Measurements from ENCODE around the gene OR51V1. TPM values are rescaled to one million over a fixed set of nuclear protein-coding genes. Genes with fewer than 3 reads are reported as not detected.

The OR51V1 gene
- total and polyA plus RNA-seq, 8 donors, result not detected

GRCh38 chr11:5227681-5228080 is 27.2 kb upstream of the OR51V1 start:
- Histone ChIP-seq H3K27ac (no peak overlapping the region), H3K9me3 (no peaks in the 10 kb centered on the region), H3K27me3 (no peaks in the 10 kb centered on the region), H3K36me3 (no peaks in the 10 kb centered on the region), H3K4me3 (no peak overlapping the region), H3K4me1 (no peaks in the 10 kb centered on the region)
- TF ChIP-seq POLR2A (IDR thresholded peaks at IDR 0.05), result no peak
- TF ChIP-seq EP300 (IDR thresholded peaks at IDR 0.05), result no peak
- no peak for TF ChIP-seq POLR2AphosphoS5 (IDR thresholded peaks at IDR 0.05)
- TF ChIP-seq, protein P1, sequence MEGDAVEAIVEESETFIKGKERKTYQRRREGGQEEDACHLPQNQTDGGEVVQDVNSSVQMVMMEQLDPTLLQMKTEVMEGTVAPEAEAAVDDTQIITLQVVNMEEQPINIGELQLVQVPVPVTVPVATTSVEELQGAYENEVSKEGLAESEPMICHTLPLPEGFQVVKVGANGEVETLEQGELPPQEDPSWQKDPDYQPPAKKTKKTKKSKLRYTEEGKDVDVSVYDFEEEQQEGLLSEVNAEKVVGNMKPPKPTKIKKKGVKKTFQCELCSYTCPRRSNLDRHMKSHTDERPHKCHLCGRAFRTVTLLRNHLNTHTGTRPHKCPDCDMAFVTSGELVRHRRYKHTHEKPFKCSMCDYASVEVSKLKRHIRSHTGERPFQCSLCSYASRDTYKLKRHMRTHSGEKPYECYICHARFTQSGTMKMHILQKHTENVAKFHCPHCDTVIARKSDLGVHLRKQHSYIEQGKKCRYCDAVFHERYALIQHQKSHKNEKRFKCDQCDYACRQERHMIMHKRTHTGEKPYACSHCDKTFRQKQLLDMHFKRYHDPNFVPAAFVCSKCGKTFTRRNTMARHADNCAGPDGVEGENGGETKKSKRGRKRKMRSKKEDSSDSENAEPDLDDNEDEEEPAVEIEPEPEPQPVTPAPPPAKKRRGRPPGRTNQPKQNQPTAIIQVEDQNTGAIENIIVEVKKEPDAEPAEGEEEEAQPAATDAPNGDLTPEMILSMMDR (IDR thresholded peaks at IDR 0.05), result no peak
- no peak for DNase-seq
- 39 to 52% (median 45%) methylated on average over 1 of the region's 1 CpG for WGBS, 5 donors
- intact Hi-C loops (cut with DNase I; ENCODE audit: low total_unique reads), result no loop called here

DNA sequence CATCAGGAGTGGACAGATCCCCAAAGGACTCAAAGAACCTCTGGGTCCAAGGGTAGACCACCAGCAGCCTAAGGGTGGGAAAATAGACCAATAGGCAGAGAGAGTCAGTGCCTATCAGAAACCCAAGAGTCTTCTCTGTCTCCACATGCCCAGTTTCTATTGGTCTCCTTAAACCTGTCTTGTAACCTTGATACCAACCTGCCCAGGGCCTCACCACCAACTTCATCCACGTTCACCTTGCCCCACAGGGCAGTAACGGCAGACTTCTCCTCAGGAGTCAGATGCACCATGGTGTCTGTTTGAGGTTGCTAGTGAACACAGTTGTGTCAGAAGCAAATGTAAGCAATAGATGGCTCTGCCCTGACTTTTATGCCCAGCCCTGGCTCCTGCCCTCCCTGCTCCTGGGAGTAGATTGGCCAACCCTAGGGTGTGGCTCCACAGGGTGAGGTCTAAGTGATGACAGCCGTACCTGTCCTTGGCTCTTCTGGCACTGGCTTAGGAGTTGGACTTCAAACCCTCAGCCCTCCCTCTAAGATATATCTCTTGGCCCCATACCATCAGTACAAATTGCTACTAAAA is 26.3 kb upstream of the OR51V1 start, which contains the start of gene HBB:
Gene HBB, minus strand, starts transcription at position 340 of the 579 bp plus-strand sequence. Its CDS starts 50 bp downstream, at position 290.
- intact Hi-C loops (cut with DNase I; ENCODE audit: low total_unique reads), result no loop called here
- Histone ChIP-seq H3K9me3 (no peaks in the 10 kb centered on the region), H3K27ac (no peak within 1 kb of the TSS), H3K4me1 (no peaks in the 10 kb centered on the region), H3K36me3 (no peaks in the 10 kb centered on the region), H3K27me3 (no peaks in the 10 kb centered on the region), H3K4me3 (no peak within 1 kb of the TSS)
- 70 to 85% (median 78%) methylated on average over 3 of the region's 3 CpGs for WGBS, 5 donors
- DNase-seq, result no peak
- no peak for TF ChIP-seq POLR2AphosphoS5 (IDR thresholded peaks at IDR 0.05)
- TF ChIP-seq, protein P1 (IDR thresholded peaks at IDR 0.05), result no peak
- no peak for TF ChIP-seq EP300 (IDR thresholded peaks at IDR 0.05)
- no peak for TF ChIP-seq POLR2A (IDR thresholded peaks at IDR 0.05)

DNA sequence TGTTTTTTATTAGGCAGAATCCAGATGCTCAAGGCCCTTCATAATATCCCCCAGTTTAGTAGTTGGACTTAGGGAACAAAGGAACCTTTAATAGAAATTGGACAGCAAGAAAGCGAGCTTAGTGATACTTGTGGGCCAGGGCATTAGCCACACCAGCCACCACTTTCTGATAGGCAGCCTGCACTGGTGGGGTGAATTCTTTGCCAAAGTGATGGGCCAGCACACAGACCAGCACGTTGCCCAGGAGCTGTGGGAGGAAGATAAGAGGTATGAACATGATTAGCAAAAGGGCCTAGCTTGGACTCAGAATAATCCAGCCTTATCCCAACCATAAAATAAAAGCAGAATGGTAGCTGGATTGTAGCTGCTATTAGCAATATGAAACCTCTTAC is 25.0 kb upstream of the OR51V1 start:
- no peak overlapping the region for H3K4me3 ChIP-seq
- H3K27ac ChIP-seq, result no peak overlapping the region
- no peaks in the 10 kb centered on the region for H3K27me3 ChIP-seq
- WGBS, 5 donors, result 48 to 59% (median 54%) methylated on average over 2 of the region's 2 CpGs
- TF ChIP-seq POLR2AphosphoS5 (IDR thresholded peaks at IDR 0.05) (no peak), EP300 (IDR thresholded peaks at IDR 0.05) (no peak), POLR2A (IDR thresholded peaks at IDR 0.05) (no peak)
- TF ChIP-seq, protein P1 (IDR thresholded peaks at IDR 0.05), result no peak
- no peaks in the 10 kb centered on the region for H3K4me1 ChIP-seq
- peaks cover 0 to 4% (median 0%) of the 10 kb centered on the region in 4 donors for H3K9me3 ChIP-seq
- intact Hi-C loops (cut with DNase I; ENCODE audit: low total_unique reads), result no loop called here
- no peak for DNase-seq
- no peaks in the 10 kb centered on the region for H3K36me3 ChIP-seq

DNA sequence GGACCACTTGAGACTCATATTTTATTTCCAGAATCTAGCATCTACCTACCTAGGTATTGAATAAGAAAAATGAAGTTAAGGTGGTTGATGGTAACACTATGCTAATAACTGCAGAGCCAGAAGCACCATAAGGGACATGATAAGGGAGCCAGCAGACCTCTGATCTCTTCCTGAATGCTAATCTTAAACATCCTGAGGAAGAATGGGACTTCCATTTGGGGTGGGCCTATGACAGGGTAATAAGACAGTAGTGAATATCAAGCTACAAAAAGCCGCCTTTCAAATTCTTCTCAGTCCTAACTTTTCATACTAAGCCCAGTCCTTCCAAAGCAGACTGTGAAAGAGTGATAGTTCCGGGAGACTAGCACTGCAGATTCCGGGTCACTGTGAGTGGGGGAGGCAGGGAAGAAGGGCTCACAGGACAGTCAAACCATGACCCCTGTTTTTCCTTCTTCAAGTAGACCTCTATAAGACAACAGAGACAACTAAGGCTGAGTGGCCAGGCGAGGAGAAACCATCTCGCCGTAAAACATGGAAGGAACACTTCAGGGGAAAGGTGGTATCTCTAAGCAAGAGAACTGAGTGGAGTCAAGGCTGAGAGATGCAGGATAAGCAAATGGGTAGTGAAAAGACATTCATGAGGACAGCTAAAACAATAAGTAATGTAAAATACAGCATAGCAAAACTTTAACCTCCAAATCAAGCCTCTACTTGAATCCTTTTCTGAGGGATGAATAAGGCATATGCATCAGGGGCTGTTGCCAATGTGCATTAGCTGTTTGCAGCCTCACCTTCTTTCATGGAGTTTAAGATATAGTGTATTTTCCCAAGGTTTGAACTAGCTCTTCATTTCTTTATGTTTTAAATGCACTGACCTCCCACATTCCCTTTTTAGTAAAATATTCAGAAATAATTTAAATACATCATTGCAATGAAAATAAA is 24.3 kb upstream of the OR51V1 start:
- H3K9me3 ChIP-seq, result peaks cover 0 to 4% (median 0%) of the 10 kb centered on the region in 4 donors
- H3K36me3 ChIP-seq, result no peaks in the 10 kb centered on the region
- 74 to 85% (median 79%) methylated on average over 6 of the region's 6 CpGs for WGBS, 5 donors
- no peak overlapping the region for H3K4me3 ChIP-seq
- no peak for DNase-seq
- H3K27me3 ChIP-seq, result no peaks in the 10 kb centered on the region
- no peak for TF ChIP-seq POLR2A (IDR thresholded peaks at IDR 0.05)
- no peak for TF ChIP-seq POLR2AphosphoS5 (IDR thresholded peaks at IDR 0.05)
- no peak for TF ChIP-seq EP300 (IDR thresholded peaks at IDR 0.05)
- TF ChIP-seq, protein P1 (IDR thresholded peaks at IDR 0.05), result no peak
- no peak overlapping the region for H3K27ac ChIP-seq
- H3K4me1 ChIP-seq, result no peaks in the 10 kb centered on the region
- intact Hi-C loops (cut with DNase I; ENCODE audit: low total_unique reads), result no loop called here
